Measurements from ENCODE around the gene CLASP2.

Gene CLASP2

DNA sequence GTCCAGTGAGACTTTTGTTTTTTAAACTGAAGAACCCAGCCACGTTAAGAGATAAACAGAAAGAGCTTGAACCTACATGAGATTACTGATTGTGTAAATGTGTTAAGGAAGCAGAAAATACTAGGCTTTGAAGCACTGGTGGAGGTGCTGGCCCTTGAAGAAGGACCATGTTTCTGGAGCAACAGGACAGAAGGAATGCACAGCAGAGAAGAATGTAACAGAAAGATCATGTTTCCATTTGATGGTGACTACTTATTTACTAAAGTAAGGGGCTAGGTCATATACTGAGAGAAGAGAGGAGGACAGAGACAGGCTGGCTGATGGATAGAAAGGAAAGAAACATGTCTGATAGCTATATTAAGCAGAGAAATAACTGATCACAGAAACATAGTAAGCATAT is 88.8 kb downstream of the CLASP2 start:
- DNase-seq, result no peak

DNA sequence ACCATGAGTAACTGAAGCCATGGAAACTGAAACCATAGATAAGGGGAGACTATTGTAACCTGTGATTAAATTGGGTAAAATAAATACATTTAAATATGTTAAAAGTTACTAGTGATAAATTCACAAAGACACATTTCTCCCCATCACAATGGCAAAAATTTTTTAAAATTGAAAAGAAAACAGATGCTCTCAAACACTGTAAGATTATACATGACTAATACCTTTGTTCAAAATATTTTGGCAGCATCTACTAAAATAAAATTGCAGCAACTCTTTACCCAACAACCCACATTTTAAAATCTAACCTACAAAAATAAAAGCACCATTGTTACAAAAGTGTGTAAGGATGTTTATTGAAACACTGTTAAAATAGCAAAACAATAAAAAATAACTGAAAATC is 93.3 kb downstream of the CLASP2 start:
- DNase-seq, result no peak

GRCh38 chr3:33613041-33613440 is 105.0 kb downstream of the CLASP2 start:
- no peak for DNase-seq

GRCh38 chr3:33612607-33613006 is 105.4 kb downstream of the CLASP2 start:
- DNase-seq, result no peak

DNA sequence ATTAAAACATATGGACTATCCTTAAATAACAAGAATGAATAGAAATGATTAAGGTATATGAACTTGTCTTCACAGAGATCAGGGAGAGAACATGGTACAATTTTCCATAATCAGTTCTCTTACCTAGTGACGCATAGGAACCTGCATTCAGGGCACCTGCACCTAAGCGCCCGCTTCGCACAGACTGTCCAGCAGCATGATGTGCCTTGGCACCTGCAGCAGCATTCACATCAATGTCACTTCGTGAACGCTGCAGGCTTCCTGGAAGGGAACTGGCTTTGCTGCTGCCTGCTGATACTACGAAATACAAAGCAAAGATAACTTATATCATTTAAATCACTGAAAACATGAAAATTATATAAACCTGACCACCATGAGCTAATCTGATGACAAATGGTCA is 115.2 kb downstream of the CLASP2 start:
- no peak for DNase-seq

GRCh38 chr3:33597257-33597689 is 120.8 kb downstream of the CLASP2 start:
- no peak for DNase-seq

- DNase-seq, result no peak
Observed at GRCh38 chr3:33592999-33593398, 125.1 kb downstream of the CLASP2 start.

- DNase-seq, result no peak
Observed at GRCh38 chr3:33590541-33590940, 127.5 kb downstream of the CLASP2 start.

- DNase-seq, result no peak
Observed at GRCh38 chr3:33586402-33586801, 131.7 kb downstream of the CLASP2 start.

DNA sequence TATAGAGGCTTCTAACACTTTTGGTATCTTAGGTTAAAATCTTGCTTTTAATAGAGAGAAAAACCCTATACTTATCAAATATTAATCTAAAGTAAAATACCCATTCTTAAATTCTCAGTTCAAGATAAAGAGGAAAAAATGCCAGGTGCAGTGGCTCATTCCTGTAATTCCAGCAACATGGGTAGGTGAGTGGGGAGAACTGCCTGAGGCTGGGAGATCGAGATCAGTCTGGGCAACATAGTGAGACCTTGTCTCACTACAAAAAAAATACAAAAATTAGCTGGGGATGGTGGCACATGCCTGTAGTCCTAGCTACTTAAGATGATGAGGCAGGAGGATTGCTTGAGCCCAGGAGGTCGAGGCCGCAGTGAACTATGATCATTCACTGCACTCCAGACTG is 135.8 kb downstream of the CLASP2 start:
- DNase-seq, result no peak

DNA sequence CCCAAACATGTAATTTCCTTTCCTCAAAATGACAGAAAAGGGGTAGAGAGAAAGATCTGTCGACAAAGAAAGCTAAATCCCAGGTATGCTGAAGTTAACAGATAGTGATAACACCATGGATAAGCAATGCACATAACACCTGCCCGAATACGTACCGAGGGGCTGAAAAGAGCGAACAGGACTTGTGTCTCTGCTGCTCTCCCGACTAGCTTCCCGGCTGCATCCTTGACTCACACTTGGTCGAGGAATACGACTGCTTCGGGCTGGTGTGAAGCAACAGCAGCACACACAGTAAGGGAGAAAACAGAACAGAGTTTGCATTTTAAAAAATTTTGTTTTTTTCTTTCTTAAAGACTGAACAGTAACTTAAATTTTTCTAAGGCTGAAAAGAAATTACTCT is 136.4 kb downstream of the CLASP2 start:
- no peak for DNase-seq

GRCh38 chr3:33579840-33580239 is 138.2 kb downstream of the CLASP2 start:
- DNase-seq, result no peak

DNA sequence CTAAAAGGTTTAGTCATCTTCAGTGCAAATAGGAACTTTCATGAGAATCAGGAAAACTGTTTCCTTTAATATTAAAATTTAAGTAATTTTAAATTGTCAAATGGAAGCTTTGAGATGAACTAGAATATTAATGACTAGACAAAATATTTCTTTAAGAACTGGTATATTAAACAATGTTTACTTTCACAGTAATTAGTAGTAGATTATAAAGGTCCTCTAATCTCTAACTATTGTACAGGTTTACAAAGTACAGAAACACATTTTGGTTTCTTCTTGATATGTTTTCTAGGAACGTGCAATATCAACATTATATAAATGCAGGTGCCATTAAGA is 138.9 kb downstream of the CLASP2 start:
- no peak for DNase-seq

- DNase-seq, result no peak
Observed at GRCh38 chr3:33578325-33579177, 139.5 kb downstream of the CLASP2 start.

GRCh38 chr3:33577588-33577987 is 140.5 kb downstream of the CLASP2 start:
- no peak for DNase-seq

DNA sequence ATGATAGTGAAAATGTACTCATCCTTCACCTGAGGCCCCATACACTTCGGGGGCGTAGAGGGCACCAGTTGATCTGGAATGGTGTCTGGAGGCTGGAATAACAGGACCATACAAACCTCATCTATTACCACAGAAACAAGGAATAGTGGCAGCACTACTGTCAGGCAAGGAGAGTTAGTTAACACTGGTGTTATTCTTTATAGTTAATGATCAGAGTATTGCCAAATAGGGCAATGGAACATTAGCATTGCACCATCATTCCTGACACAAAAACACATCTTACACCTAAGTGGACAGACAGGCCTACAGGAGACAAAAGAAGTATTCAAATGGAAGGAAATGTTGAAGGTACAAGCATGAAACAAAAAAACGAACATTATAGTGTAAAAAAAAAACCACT is 140.9 kb downstream of the CLASP2 start:
- DNase-seq, result no peak

- DNase-seq, result no peak
Observed at GRCh38 chr3:33575311-33575710, 142.7 kb downstream of the CLASP2 start.

DNA sequence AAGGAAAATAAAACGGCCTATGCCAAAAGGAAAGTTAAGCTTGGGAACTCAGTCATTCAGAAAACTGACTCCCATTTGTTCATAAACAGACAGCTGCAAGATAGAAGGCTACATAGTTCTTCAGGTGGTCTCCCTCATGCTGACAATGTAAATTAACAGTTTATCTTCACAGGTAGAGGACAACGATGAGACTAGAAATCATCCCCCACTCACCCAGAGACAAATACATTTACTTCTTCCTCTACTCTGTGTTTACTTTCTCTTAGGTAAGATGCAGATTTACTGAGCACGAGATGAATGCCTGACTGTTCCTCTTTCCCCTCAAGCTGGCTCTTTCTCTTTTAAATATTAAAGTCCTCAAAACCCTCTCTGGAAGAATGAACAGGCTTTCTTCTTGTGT is 160.2 kb downstream of the CLASP2 start:
- no peak for DNase-seq

- DNase-seq, result no peak
Observed at GRCh38 chr3:33557279-33557678, 160.8 kb downstream of the CLASP2 start.

DNA sequence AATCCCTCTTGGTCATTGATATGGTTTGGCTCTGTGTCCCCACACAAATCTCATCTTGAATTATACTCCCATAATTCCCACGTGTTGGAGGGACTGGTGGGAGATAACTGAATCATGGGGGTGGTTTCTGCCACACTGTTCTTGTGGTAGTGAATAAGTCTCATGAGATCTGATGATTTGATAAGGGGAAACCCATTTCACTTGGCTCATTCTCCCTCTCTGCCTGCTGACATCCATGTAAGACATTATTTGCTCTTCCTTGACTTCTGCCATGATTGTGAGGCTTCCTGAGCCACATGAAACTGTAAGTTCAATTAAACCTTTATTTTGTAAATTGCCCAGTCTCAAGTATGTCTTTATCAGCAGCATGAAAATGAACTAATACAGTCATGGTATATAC is 171.0 kb downstream of the CLASP2 start:
- no peak for DNase-seq

DNA sequence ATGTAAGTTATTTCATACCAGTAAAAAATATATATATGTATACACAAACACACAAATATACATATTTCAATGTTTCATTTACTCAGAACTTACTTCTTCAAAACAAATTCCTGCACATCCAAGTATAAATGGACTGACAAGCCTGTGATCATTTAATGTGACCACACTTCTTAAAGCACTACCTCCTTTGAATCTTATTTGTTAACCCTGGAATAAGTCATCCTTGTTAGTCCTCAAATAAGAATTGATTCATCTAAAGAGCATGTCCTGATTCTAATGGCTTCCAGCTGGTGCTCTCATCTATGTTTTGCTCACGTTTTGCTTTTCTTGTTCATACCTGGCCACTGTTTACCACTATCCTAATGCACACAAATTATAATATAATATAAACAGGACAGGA is 173.9 kb downstream of the CLASP2 start:
- DNase-seq, result no peak

DNA sequence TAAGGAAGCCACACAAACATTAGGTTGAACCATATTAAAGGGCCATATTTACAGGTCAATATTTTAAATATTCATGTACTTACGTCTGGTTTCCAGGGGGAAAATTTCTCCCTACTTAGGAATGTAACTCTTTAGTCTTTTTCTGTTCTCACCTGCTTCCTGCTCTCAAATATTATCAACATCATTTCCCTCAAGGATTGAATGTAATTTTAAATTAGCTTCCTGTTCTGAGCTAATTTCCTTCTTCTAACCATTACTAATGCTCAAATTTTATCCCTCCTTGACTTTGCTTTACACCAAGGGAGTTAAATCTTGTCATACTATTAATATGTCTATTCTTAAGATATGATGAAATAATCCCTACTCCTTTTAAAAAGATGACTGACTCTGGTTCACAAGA is 174.5 kb downstream of the CLASP2 start:
- no peak for DNase-seq

DNA sequence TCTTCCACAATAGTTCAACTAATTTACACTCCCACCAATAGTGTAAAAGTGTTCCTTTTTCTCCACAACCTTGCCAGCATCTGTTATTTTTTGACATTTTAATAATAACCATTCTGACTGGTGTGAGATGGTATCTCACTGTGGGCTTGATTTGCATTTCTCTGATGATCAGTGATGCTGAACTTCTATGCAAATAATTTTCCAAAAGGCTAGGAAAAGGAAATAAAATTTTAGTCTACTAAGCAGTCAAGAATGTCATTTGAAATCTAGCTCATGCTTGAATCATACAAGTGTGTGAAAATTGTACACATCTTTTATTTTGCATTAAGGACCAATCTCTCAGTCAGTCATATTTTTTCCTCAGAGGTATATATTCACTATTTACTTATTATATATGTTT is 176.1 kb downstream of the CLASP2 start:
- no peak for DNase-seq

DNA sequence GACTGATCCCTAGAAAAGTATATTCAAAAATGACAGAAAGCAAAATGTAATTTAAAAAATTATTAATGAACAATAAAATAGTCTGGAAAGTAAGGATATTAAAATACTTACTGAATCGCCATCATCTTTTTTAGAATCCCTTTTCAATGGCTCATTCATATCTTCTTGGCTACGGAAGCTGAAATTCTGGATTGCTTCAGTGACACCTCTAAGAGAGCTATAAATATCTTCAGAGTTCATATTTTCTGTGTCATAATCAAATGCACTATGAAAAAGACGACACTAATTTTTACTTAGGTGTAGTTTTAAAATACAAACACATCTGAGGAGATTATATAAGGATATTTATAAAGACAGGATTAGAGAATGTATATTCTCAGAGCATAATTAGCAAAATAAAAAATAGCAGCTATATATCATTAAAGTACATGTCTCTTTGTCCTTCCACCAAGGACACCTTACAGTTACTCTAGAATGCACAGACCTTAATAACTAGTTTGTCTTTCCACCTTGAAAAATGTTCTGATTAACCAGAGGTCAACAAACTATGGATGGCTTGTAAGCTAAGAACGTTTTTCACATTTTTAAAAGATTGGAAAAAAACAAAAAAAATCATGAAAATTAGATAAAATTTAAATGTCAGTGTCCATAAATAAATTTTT is 179.2 kb downstream of the CLASP2 start:
- no peak for DNase-seq

DNA sequence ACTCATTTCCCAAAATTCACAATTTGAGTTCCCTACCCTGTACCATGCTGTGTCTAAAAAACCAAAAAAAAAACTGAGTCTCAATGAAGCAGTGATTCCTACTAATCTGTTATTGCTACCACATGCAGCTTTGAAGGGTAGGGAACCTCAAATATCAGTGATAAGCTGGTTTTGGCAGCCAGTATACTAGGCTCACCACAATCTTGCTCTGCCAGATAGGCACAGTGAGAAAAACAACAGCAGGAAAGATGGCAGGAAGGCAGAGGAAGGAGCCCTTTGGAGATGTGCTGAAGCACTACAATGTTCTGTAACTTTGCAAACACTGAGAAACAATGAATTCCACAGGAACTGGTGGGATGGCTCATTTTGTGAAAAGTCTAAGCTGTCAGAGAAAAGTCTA is 180.9 kb downstream of the CLASP2 start:
- DNase-seq, result no peak

Data from stimulated activated CD8-positive, alpha-beta memory T cell treated with anti-CD3 and anti-CD28 coated beads, Interleukin-4, amount 100 ng/mL, for 48 hours (primary cell).